H1 (cell line): ENCODE results near the gene ACBD6. TPM values are rescaled to one million over a fixed set of nuclear protein-coding genes. Genes with fewer than 3 reads are reported as not detected.

Source experiments
- CTCF ChIA-PET: fragments of 300-600 bp; sonication (Branson Sonifier 250); formaldehyde crosslinking; loops from one replicate; lab custom pipeline; 2021; ENCODE audit not compliant: partially characterized antibody; lab: Charles Lee
- POLR2A ChIA-PET: fragments of 300-600 bp; sonication (Branson Sonifier 250); formaldehyde crosslinking; loops from one replicate; lab custom pipeline; 2021; ENCODE audit warnings: inconsistent platforms; ENCODE audit not compliant: partially characterized antibody; lab: Charles Lee
- DNase-seq, 2 experiments: peaks; one replicate each; pipeline versions ENCODE4 v3.0.0 to v3.0.0-alpha.2; 2010 to 2022; ENCODE audit warnings: low spot score in 2 of 2, low read depth in 1 of 2, mixed read lengths in 1 of 2
- FAIRE-seq: peaks from 2 replicates; lab custom pipeline; 2011; peaks lifted over from hg19 to GRCh38; lab: Jason Lieb, UNC
- H2AFZ ChIP-seq: 2 replicates; pipeline ENCODE4 v1.8.1; 2012; ENCODE audit warnings: low read length, inconsistent platforms
- H2AK5ac ChIP-seq: 2 replicates; pipeline ENCODE4 v1.6.1; 2013; ENCODE audit warnings: low read depth, low read length
- H2BK120ac ChIP-seq: replicated peaks from 2 replicates; pipeline ENCODE3; 2013; ENCODE audit warnings: low read depth, low read length, inconsistent platforms
- H2BK12ac ChIP-seq: 2 replicates; pipeline ENCODE4 v1.6.1; 2013; ENCODE audit warnings: low read depth, low read length
- H2BK15ac ChIP-seq: 2 replicates; pipeline ENCODE4 v1.6.1; 2013; ENCODE audit warnings: low read length
- H2BK20ac ChIP-seq: 2 replicates; pipeline ENCODE4 v1.6.1; 2013; ENCODE audit warnings: low read length
- H2BK5ac ChIP-seq: 2 replicates; pipeline ENCODE4 v1.6.1; 2013; ENCODE audit warnings: low read depth, low read length
- H3K14ac ChIP-seq: 2 replicates; pipeline ENCODE4 v1.6.1; 2013; ENCODE audit warnings: inconsistent platforms; ENCODE audit not compliant: insufficient read length
- H3K18ac ChIP-seq: 2 replicates; pipeline ENCODE4 v1.6.1; 2013; ENCODE audit warnings: low read length; ENCODE audit errors: extremely low read depth
- H3K23ac ChIP-seq: 2 replicates; pipeline ENCODE4 v1.6.1; 2013; ENCODE audit warnings: inconsistent platforms; ENCODE audit not compliant: insufficient read length
- H3K23me2 ChIP-seq: 2 replicates; pipeline ENCODE4 v1.6.1; 2013; ENCODE audit warnings: low read depth, low read length
- H3K27ac ChIP-seq: 2 replicates; pipeline ENCODE4 v1.6.1; 2011; ENCODE audit warnings: low read depth, low read length, inconsistent platforms
- H3K27me3 ChIP-seq, 4 experiments: replicated peaks in 1 of 4; 1 replicate in 1 of 4; 2 replicates in 3 of 4; pipeline versions ENCODE4 v1.6.1 to v1.8.1; 2011 to 2013; ENCODE audit warnings: low read length in 3 of 4, mild to moderate bottlenecking in 3 of 4, inconsistent platforms in 2 of 4, mixed read lengths in 2 of 4, moderate library complexity in 1 of 4; ENCODE audit not compliant: control insufficient read depth in 3 of 4, insufficient read depth in 3 of 4; ENCODE audit errors: extremely low read depth in 1 of 4
- H3K36me3 ChIP-seq, 4 experiments: 2 replicates each; pipeline versions ENCODE4 v1.6.1 to v1.8.1; 2011 to 2013; ENCODE audit warnings: mild to moderate bottlenecking in 4 of 4, low read length in 3 of 4, moderate library complexity in 2 of 4, control low read depth in 1 of 4, inconsistent platforms in 1 of 4; ENCODE audit not compliant: insufficient read depth in 4 of 4, control insufficient read depth in 2 of 4
- H3K4ac ChIP-seq: replicated peaks from 2 replicates; pipeline ENCODE3; 2013; ENCODE audit warnings: low read length, low read depth, mixed read lengths, inconsistent platforms; ENCODE audit not compliant: insufficient read length
- H3K4me1 ChIP-seq, 4 experiments: replicated peaks in 1 of 4; 1 replicate in 1 of 4; 2 replicates in 3 of 4; pipeline versions ENCODE4 v1.6.1 to v1.8.1; 2011 to 2013; ENCODE audit warnings: low read length in 3 of 4, inconsistent platforms in 2 of 4, mixed read lengths in 1 of 4; ENCODE audit not compliant: insufficient read depth in 4 of 4, control insufficient read depth in 3 of 4
- H3K4me2 ChIP-seq, 2 experiments: 2 replicates each; pipeline versions ENCODE4 v1.6.1 to v1.8.1; 2011 to 2013; ENCODE audit warnings: low read depth in 2 of 2, low read length in 2 of 2, control low read depth in 1 of 2, inconsistent platforms in 1 of 2, mild to moderate bottlenecking in 1 of 2; ENCODE audit not compliant: insufficient read depth in 1 of 2
- H3K4me3 ChIP-seq, 4 experiments: fragments of 200-600, 300-600 bp in 1 of 4; sonication (generic), shearing (Covaris generic), sonication (Bioruptor Twin) in 1 of 4; 2 replicates each; pipeline versions ENCODE4 v1.5.1 to v1.8.1; 2011 to 2016; ENCODE audit warnings: low read length in 4 of 4, low read depth in 3 of 4, control low read depth in 2 of 4, inconsistent platforms in 2 of 4, mild to moderate bottlenecking in 2 of 4, mixed read lengths in 1 of 4, moderate library complexity in 1 of 4; ENCODE audit not compliant: insufficient read depth in 2 of 4; ENCODE audit errors: extremely low read depth in 1 of 4
- H3K56ac ChIP-seq: replicated peaks from 2 replicates; pipeline ENCODE3; 2013; ENCODE audit warnings: low read depth, mild to moderate bottlenecking, mixed read lengths, low read length, inconsistent platforms; ENCODE audit not compliant: insufficient read length
- H3K79me1 ChIP-seq: 2 replicates; pipeline ENCODE4 v1.6.1; 2013; ENCODE audit warnings: low read depth, low read length, control low read depth
- H3K79me2 ChIP-seq, 2 experiments: 2 replicates each; pipeline versions ENCODE4 v1.6.1 to v1.8.1; 2012 to 2013; ENCODE audit warnings: low read length in 2 of 2, mild to moderate bottlenecking in 2 of 2, inconsistent platforms in 1 of 2; ENCODE audit not compliant: insufficient read depth in 2 of 2, control insufficient read depth in 1 of 2
- H3K9ac ChIP-seq, 4 experiments: replicated peaks in 1 of 4; 1 replicate in 1 of 4; 2 replicates in 3 of 4; pipeline versions ENCODE4 v1.6.1 to v1.8.1; 2011 to 2013; ENCODE audit warnings: low read depth in 3 of 4, low read length in 3 of 4, control low read depth in 2 of 4, mild to moderate bottlenecking in 2 of 4, moderate library complexity in 2 of 4, inconsistent platforms in 1 of 4; ENCODE audit errors: extremely low read depth in 1 of 4
- H3K9me3 ChIP-seq, 2 experiments: 2 replicates each; pipeline versions ENCODE4 v1.6.1 to v1.8.1; 2012 to 2013; ENCODE audit warnings: mild to moderate bottlenecking in 2 of 2, moderate library complexity in 2 of 2, control low read depth in 1 of 2, inconsistent platforms in 1 of 2, low read depth in 1 of 2, low read length in 1 of 2, mixed read lengths in 1 of 2; ENCODE audit not compliant: insufficient read depth in 2 of 2
- H4K20me1 ChIP-seq, 2 experiments: replicated peaks in 1 of 2; 2 replicates each; pipeline versions ENCODE3 to v1.8.1; 2011 to 2013; ENCODE audit warnings: inconsistent platforms in 2 of 2, low read length in 2 of 2, mild to moderate bottlenecking in 1 of 2; ENCODE audit not compliant: insufficient read depth in 2 of 2, control insufficient read depth in 1 of 2
- H4K5ac ChIP-seq: 2 replicates; pipeline ENCODE4 v1.6.1; 2013; ENCODE audit warnings: low read length, low read depth, mixed read lengths, inconsistent platforms; ENCODE audit not compliant: insufficient read length
- H4K8ac ChIP-seq: 2 replicates; pipeline ENCODE4 v1.8.0; 2013; ENCODE audit warnings: mild to moderate bottlenecking, moderate library complexity, low read length, inconsistent platforms; ENCODE audit not compliant: insufficient read depth; ENCODE audit errors: extremely low read depth
- H4K91ac ChIP-seq: replicated peaks from 2 replicates; pipeline ENCODE3; 2013; ENCODE audit warnings: low read length, mixed read lengths, inconsistent platforms; ENCODE audit not compliant: insufficient read length
- CBX8 ChIP-seq: fragments of 300-800, 300-1000 bp; sonication (generic); IDR thresholded peaks from 2 replicates; pipeline ENCODE4 v1.7.1; 2016; ENCODE audit warnings: low read depth, low read length, borderline replicate concordance
- CREB1 ChIP-seq: IDR thresholded peaks from 2 replicates; pipeline ENCODE4 v1.6.1; 2012; ENCODE audit warnings: inconsistent platforms
- FOSL1 ChIP-seq: IDR thresholded peaks from 2 replicates; pipeline ENCODE4 v1.6.1; 2011; ENCODE audit warnings: mild to moderate bottlenecking, low read depth, low read length, moderate library complexity; ENCODE audit not compliant: insufficient read depth
- GABPA ChIP-seq: IDR thresholded peaks from 2 replicates; pipeline ENCODE4 v1.6.1; 2011; ENCODE audit warnings: mild to moderate bottlenecking, low read length, moderate library complexity, borderline replicate concordance; ENCODE audit not compliant: insufficient read depth
- HDAC6 ChIP-seq: IDR thresholded peaks from one replicate; pipeline ENCODE4 v1.7.1; 2012; ENCODE audit warnings: low read depth, mild to moderate bottlenecking, inconsistent platforms, low read length, moderate library complexity
- POU5F1 ChIP-seq: IDR thresholded peaks from 2 replicates; pipeline ENCODE4 v1.6.1; 2011; ENCODE audit warnings: low read depth, mild to moderate bottlenecking, low read length, moderate library complexity
- RNF2 ChIP-seq: fragments of 200-900, 300-1000 bp; sonication (generic); IDR thresholded peaks from 2 replicates; pipeline ENCODE4 v1.7.1; 2016; ENCODE audit warnings: borderline replicate concordance, low read depth, mild to moderate bottlenecking, antibody characterized with exemption, low read length; ENCODE audit not compliant: poor library complexity, severe bottlenecking; ENCODE audit errors: missing control alignments
- SP4 ChIP-seq: IDR thresholded peaks from 2 replicates; pipeline ENCODE4 v1.6.1; 2012; ENCODE audit warnings: low read length, inconsistent platforms
- TBP ChIP-seq: IDR thresholded peaks from 2 replicates; pipeline ENCODE4 v1.6.1; 2011; ENCODE audit warnings: low read depth, low read length, improper control_type of control experiment
- YY1 ChIP-seq: IDR thresholded peaks from 2 replicates; pipeline ENCODE4 v1.6.1; 2011; ENCODE audit warnings: low read depth, mild to moderate bottlenecking, low read length
- WGBS, 2 experiments: shearing (Covaris generic) in 1 of 2; methylation state at CpG; one replicate each; pipeline versions ENCODE4 v1.1.6 to v1.1.7; 2013 to 2015; ENCODE audit warnings: low lambda C conversion rate in 2 of 2, mixed read lengths in 2 of 2, inconsistent platforms in 1 of 2, low coverage in 1 of 2, missing lambda C conversion rate in 1 of 2; ENCODE audit not compliant: insufficient replicate concordance in 2 of 2, insufficient coverage in 1 of 2, insufficient read length in 1 of 2; ENCODE audit errors: extremely low coverage in 1 of 2, missing lambda C conversion rate in 1 of 2; 5-methylcytosine and 5-hydroxymethylcytosine counted together
- polyA plus RNA-seq, 7 experiments: library from polyadenylated mRNA; depleted of rRNA in 3 of 7; stranded (reverse) in 5 of 7; unstranded in 2 of 7; fragments of >200 nt in 5 of 7; fragments of 200-250 nt in 2 of 7; gene quantifications; 1 replicate in 5 of 7; 2 replicates in 1 of 7; 4 replicates in 1 of 7; pipeline versions ENCODE4 v1.2.1 to v1.2.3, GENCODE V29; 2011 to 2013; ENCODE audit warnings: missing spikeins in 2 of 7, mixed read lengths in 2 of 7
- total RNA-seq: library from RNA; stranded (reverse); fragmentation: NEBNext Ultra II Directional; extraction: Animal tissue kit (Norgen Biotek cat#: 25700); gene quantifications from 2 replicates; pipeline ENCODE4 v1.2.1, GENCODE V29; 2021
- TF ChIP-seq, protein P1 (sequence below): IDR thresholded peaks from 2 replicates; pipeline ENCODE4 v1.6.1; 2011; ENCODE audit warnings: low read length, improper control_type of control experiment

Gene ACBD6
- total and polyA plus RNA-seq, 2 of the 8 experiments (the other 6 are each of a cell fraction or from before 2014, with no cell fraction given), result 52.0 to 67.7 TPM

DNA sequence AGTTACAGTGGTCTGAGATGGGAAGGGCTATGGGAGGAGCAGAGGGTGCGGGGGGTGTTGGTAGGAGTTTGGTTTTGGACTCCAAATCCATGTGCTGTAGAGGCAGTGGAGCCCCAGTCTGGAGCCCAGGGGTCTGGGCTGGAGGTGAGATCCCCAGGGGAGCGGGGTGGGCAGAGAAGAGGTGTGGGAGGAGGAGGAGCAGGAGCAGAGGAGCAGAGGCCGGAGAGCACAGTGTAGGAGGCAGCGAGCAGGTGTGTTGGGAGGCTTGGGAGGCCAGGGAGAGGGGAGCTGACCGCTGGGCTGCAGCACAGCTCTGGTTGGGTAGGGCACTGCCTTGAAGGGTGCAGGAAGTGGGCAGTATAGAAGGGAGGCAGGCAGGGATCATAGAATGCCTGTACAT lies 243.4 kb downstream of the ACBD6 start:
- Histone ChIP-seq H3K4me1 (peaks cover 0 to 11% (median 5%) of the 10 kb centered on the region in 4 experiments; a peak in 6 of 7 replicates), H2AK5ac (no peak overlapping the region), H3K9ac (no peak overlapping the region), H3K56ac (no peak overlapping the region), H2BK15ac (no peak overlapping the region), H3K18ac (no peak overlapping the region), H3K23me2 (0 out of 2 replicates have a peak, but pooled peaks cover 1% of the 10 kb centered on the region), H3K27me3 (no peaks in the 10 kb centered on the region; a peak in 1 of 7 replicates), H3K4ac (no peak overlapping the region), H3K36me3 (no peaks in the 10 kb centered on the region), H2BK120ac (no peak overlapping the region), H2AFZ (no peak overlapping the region), H4K8ac (no peak overlapping the region), H2BK5ac (no peak overlapping the region; the same call in 1 of the 2 replicates), H3K4me2 (no peak overlapping the region), H2BK20ac (no peak overlapping the region), H4K91ac (no peak overlapping the region), H3K4me3 (no peak overlapping the region), H3K23ac (no peak overlapping the region), H3K79me2 (no peaks in the 10 kb centered on the region), H2BK12ac (no peak overlapping the region), H4K20me1 (no peaks in the 10 kb centered on the region), H3K14ac (no peak overlapping the region), H3K9me3 (no peaks in the 10 kb centered on the region), H3K27ac (no peak overlapping the region), H4K5ac (no peak overlapping the region), H3K79me1 (no peaks in the 10 kb centered on the region)
- DNase-seq, result no peak
- TF ChIP-seq TBP (no peak), POU5F1 (no peak), GABPA (no peak), CBX8 (no peak), CREB1 (no peak), FOSL1 (no peak), HDAC6 (no peak), RNF2 (no peak), SP4 (no peak), YY1 (no peak)
- TF ChIP-seq, protein P1, sequence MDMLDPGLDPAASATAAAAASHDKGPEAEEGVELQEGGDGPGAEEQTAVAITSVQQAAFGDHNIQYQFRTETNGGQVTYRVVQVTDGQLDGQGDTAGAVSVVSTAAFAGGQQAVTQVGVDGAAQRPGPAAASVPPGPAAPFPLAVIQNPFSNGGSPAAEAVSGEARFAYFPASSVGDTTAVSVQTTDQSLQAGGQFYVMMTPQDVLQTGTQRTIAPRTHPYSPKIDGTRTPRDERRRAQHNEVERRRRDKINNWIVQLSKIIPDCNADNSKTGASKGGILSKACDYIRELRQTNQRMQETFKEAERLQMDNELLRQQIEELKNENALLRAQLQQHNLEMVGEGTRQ, result no peak
- POLR2A ChIA-PET, result interaction anchor here (0.8 to 1.4 kb wide), 2 partner anchors 9 to 11 kb away, joined by 3 read pairs; no protein-coding TSS in a partner anchor
- CTCF ChIA-PET, result interaction anchor here (0.6 to 17.1 kb wide), 15 partner anchors 9 to 242 kb away, joined by 3 to 244 read pairs (median 5); no protein-coding TSS in a partner anchor
- 90% methylated on average over 5 of the region's 5 CpGs; no CpG with 5 or more reads in 1 of the 2 experiments for WGBS, 2 experiments
- no peak for FAIRE-seq
